ENCODE measurements around the gene CCDC194. TPM values are rescaled to one million over a fixed set of nuclear protein-coding genes. Genes with fewer than 3 reads are reported as not detected.
A peak's percentile ranks its signal among the peaks of the same experiment; 100 is the strongest.

Gene CCDC194
- total and polyA plus RNA-seq, 4 donors, result 0.12 to 0.50 TPM; not detected in 2

DNA sequence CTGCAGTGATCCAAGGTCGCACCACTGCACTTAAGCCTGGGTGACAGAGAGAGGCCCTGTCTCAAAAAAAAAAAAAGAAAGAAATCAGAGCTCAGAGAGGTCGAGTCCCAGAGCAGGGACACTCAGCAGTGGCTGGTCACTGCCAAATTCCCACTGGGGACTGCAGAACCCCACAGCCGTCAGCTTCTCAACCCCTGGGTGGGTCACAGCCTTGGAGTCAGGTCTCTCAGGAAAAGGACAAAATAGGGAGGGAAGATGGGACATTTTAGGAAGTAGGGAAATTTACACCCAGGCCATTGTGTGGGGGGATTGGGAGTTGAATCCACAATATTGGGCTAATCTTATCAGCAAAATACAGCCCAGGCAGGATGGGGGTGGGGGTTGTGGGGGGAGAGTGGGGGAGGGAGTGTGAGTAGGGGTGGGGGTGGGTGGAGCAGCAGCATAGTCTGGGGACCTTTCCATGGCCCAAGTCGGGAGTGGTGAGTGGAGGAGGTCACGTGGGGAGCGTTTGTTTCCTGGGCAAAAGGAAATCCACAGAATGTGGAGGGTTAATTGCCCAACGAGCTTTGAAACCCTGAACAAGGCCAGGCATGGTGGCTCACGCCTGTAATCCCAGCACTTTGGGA lies 5.0 kb upstream of the CCDC194 start:
- Histone ChIP-seq H3K4me3 (ENCODE audit: low read depth in 1 of 3, low read length in 3 of 3) (no peak overlapping the region), H3K36me3 (ENCODE audit: control insufficient read depth in 4 of 4, insufficient read depth in 3 of 4, low read depth in 1 of 4, low read length in 3 of 4) (peaks cover 0 to 16% (median 4%) of the 10 kb centered on the region in 4 donors), H3K27me3 (ENCODE audit: control insufficient read depth in 4 of 4, insufficient read depth in 4 of 4, low read length in 3 of 4) (no peaks in the 10 kb centered on the region), H3K4me1 (ENCODE audit: control insufficient read depth in 4 of 4, insufficient read depth in 4 of 4, low read length in 3 of 4) (peaks cover 0 to 11% (median 3%) of the 10 kb centered on the region in 4 donors), H3K9me3 (ENCODE audit: control insufficient read depth in 4 of 4, low read length in 3 of 4) (no peaks in the 10 kb centered on the region), H3K9ac (ENCODE audit: low read depth in 1 of 2, low read length in 2 of 2) (no peak overlapping the region), H3K27ac (ENCODE audit: low read depth in 1 of 2, low read length in 2 of 2) (no peak overlapping the region)
- no peak for DNase-seq (ENCODE audit: low spot score)
- TF ChIP-seq TAF1 (conservative IDR thresholded peaks at IDR 0.05) (no peak), HNF4A (conservative IDR thresholded peaks at IDR 0.05) (no peak), SP1 (IDR thresholded peaks at IDR 0.05) (no peak), EGR1 (IDR thresholded peaks at IDR 0.05; ENCODE audit: low read depth in 2 of 2) (no peak), RXRA (IDR thresholded peaks at IDR 0.05) (no peak), FOXA2 (IDR thresholded peaks at IDR 0.05) (no peak), HNF4G (IDR thresholded peaks at IDR 0.05) (no peak), RAD21 (IDR thresholded peaks at IDR 0.05) (no peak), FOXA1 (IDR thresholded peaks at IDR 0.05) (no peak)
- TF ChIP-seq, protein P1, sequence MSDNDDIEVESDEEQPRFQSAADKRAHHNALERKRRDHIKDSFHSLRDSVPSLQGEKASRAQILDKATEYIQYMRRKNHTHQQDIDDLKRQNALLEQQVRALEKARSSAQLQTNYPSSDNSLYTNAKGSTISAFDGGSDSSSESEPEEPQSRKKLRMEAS (IDR thresholded peaks at IDR 0.05), result no peak
- TF ChIP-seq, protein P2, sequence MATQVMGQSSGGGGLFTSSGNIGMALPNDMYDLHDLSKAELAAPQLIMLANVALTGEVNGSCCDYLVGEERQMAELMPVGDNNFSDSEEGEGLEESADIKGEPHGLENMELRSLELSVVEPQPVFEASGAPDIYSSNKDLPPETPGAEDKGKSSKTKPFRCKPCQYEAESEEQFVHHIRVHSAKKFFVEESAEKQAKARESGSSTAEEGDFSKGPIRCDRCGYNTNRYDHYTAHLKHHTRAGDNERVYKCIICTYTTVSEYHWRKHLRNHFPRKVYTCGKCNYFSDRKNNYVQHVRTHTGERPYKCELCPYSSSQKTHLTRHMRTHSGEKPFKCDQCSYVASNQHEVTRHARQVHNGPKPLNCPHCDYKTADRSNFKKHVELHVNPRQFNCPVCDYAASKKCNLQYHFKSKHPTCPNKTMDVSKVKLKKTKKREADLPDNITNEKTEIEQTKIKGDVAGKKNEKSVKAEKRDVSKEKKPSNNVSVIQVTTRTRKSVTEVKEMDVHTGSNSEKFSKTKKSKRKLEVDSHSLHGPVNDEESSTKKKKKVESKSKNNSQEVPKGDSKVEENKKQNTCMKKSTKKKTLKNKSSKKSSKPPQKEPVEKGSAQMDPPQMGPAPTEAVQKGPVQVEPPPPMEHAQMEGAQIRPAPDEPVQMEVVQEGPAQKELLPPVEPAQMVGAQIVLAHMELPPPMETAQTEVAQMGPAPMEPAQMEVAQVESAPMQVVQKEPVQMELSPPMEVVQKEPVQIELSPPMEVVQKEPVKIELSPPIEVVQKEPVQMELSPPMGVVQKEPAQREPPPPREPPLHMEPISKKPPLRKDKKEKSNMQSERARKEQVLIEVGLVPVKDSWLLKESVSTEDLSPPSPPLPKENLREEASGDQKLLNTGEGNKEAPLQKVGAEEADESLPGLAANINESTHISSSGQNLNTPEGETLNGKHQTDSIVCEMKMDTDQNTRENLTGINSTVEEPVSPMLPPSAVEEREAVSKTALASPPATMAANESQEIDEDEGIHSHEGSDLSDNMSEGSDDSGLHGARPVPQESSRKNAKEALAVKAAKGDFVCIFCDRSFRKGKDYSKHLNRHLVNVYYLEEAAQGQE (IDR thresholded peaks at IDR 0.05), result no peak
- TF ChIP-seq, protein P3, sequence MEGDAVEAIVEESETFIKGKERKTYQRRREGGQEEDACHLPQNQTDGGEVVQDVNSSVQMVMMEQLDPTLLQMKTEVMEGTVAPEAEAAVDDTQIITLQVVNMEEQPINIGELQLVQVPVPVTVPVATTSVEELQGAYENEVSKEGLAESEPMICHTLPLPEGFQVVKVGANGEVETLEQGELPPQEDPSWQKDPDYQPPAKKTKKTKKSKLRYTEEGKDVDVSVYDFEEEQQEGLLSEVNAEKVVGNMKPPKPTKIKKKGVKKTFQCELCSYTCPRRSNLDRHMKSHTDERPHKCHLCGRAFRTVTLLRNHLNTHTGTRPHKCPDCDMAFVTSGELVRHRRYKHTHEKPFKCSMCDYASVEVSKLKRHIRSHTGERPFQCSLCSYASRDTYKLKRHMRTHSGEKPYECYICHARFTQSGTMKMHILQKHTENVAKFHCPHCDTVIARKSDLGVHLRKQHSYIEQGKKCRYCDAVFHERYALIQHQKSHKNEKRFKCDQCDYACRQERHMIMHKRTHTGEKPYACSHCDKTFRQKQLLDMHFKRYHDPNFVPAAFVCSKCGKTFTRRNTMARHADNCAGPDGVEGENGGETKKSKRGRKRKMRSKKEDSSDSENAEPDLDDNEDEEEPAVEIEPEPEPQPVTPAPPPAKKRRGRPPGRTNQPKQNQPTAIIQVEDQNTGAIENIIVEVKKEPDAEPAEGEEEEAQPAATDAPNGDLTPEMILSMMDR (IDR thresholded peaks at IDR 0.05; ENCODE audit: low read depth, low read length, missing input control), result no peak
- TF ChIP-seq, protein P4, sequence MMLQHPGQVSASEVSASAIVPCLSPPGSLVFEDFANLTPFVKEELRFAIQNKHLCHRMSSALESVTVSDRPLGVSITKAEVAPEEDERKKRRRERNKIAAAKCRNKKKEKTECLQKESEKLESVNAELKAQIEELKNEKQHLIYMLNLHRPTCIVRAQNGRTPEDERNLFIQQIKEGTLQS (IDR thresholded peaks at IDR 0.05), result no peak
- TF ChIP-seq, protein P5, sequence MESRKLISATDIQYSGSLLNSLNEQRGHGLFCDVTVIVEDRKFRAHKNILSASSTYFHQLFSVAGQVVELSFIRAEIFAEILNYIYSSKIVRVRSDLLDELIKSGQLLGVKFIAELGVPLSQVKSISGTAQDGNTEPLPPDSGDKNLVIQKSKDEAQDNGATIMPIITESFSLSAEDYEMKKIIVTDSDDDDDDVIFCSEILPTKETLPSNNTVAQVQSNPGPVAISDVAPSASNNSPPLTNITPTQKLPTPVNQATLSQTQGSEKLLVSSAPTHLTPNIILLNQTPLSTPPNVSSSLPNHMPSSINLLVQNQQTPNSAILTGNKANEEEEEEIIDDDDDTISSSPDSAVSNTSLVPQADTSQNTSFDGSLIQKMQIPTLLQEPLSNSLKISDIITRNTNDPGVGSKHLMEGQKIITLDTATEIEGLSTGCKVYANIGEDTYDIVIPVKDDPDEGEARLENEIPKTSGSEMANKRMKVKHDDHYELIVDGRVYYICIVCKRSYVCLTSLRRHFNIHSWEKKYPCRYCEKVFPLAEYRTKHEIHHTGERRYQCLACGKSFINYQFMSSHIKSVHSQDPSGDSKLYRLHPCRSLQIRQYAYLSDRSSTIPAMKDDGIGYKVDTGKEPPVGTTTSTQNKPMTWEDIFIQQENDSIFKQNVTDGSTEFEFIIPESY (IDR thresholded peaks at IDR 0.05), result no peak
- WGBS, result 69% methylated on average over 8 of the region's 8 CpGs

DNA sequence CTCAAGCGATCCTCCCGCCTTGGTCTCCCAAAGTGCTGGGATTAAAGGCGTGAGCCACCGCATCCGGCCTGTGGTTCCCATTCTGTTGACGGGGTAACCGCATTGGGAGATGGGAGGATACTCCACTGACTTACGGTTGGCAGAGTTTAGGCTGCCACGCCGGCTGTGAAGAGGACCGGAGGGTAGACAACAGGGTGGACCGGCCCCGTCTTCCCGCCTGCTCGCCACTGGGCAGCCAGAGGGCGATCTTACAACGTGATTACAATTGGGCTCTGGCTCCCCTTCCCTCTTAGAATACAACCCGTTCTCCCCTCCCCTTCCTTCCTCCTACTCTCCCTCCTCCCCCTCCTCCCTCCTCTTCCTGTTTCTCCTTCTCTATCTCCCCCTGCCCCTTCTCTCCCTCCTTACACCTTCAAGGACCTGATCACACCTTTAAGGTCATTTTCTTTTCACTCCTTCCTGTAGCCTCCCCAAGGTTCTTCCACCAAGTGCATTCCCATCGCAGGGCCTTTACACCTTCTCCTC lies 957 bp upstream of the CCDC194 start:
- no peaks in the 10 kb centered on the region for H3K9me3 ChIP-seq (ENCODE audit: control insufficient read depth in 4 of 4, low read length in 3 of 4)
- DNase-seq (ENCODE audit: low spot score), result peak; percentile 72
- TF ChIP-seq RAD21 (IDR thresholded peaks at IDR 0.05) (peak; percentile 69 to 78), TAF1 (conservative IDR thresholded peaks at IDR 0.05) (no peak), EGR1 (IDR thresholded peaks at IDR 0.05; ENCODE audit: low read depth in 2 of 2) (no peak), GABPA (IDR thresholded peaks at IDR 0.05 in 1 of 2, conservative IDR thresholded peaks at IDR 0.05 in 1 of 2) (no peak)
- TF ChIP-seq, protein P3 (IDR thresholded peaks at IDR 0.05; ENCODE audit: low read depth, low read length, missing input control), result peak; percentile 57
- TF ChIP-seq, protein P2 (IDR thresholded peaks at IDR 0.05), result no peak
- H3K4me3 ChIP-seq (ENCODE audit: low read depth in 1 of 3, low read length in 3 of 3), result no peak overlapping the region
- H3K27me3 ChIP-seq (ENCODE audit: control insufficient read depth in 4 of 4, insufficient read depth in 4 of 4, low read length in 3 of 4), result peaks cover 0 to 3% (median 0%) of the 10 kb centered on the region in 4 donors
- no peak overlapping the region for H3K27ac ChIP-seq (ENCODE audit: low read depth in 1 of 2, low read length in 2 of 2)
- peaks cover 0 to 6% (median 2%) of the 10 kb centered on the region in 4 donors for H3K36me3 ChIP-seq (ENCODE audit: control insufficient read depth in 4 of 4, insufficient read depth in 3 of 4, low read depth in 1 of 4, low read length in 3 of 4)
- WGBS, result 33% methylated on average over 19 of the region's 19 CpGs
- peaks cover 1 to 19% (median 9%) of the 10 kb centered on the region in 4 donors for H3K4me1 ChIP-seq (ENCODE audit: control insufficient read depth in 4 of 4, insufficient read depth in 4 of 4, low read length in 3 of 4)
- no peak overlapping the region for H3K9ac ChIP-seq (ENCODE audit: low read depth in 1 of 2, low read length in 2 of 2)
